ENCODE results near the gene SMURF2. TPM values are rescaled to one million over a fixed set of nuclear protein-coding genes. Genes with fewer than 3 reads are reported as not detected.

Gene SMURF2
- total RNA-seq (2014; rRNA removed; shearing (Covaris generic); ENCODE audit: low replicate concordance), result 154 and 184 TPM in 2 replicates

DNA sequence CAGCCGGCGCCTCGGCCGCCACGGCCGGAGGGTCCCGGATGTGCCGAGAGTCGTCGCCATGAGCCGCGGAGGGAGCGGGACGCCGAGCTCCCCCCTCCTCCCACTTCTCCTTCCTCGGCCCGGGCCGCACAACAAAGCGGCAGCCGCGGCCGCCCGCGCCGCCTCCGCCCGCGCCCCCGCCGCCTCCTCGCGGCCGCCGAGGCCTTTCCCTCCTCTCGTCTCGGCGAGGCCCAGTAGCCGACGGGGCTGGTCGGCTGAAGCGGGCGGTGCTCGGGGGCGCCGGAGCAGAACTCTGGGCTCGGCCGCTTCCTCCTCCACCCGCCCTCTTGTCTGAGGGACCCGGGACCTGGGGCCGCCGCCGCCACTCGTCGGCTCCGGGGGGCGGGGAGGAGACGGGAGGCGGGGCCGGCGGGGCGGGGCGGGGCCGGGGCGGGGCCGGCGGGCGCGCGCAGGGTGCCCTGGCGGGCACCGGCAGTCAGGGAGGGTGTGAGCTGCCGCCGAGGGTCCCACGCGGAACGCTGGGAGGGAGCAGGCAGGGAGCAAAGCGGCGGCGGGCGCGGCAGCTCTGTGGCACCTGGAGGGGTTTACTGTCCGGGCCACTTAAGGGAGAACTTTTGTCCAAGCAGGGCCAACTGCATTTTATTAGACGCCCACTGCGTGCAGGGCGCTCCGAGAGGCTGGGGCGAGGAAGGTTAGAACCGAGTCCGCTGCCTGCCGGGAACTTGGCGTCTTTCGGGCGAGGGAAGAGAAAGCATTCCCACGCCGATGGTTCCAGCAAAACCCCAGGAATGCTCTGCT lies at the start of gene SMURF2:
TSS of gene SMURF2 (minus strand) at position 332 of the 798 bp plus-strand sequence. CDS start 427 bp downstream, outside the sequence.
- DNase-seq, result peak; percentile 84
- no peaks in the 10 kb centered on the region for H3K9me3 ChIP-seq
- peak within 1 kb of the TSS; percentile 58 for H3K4me3 ChIP-seq
- peaks cover 26% of the 10 kb centered on the region for H3K36me3 ChIP-seq
- no peaks in the 10 kb centered on the region for H3K27me3 ChIP-seq

DNA sequence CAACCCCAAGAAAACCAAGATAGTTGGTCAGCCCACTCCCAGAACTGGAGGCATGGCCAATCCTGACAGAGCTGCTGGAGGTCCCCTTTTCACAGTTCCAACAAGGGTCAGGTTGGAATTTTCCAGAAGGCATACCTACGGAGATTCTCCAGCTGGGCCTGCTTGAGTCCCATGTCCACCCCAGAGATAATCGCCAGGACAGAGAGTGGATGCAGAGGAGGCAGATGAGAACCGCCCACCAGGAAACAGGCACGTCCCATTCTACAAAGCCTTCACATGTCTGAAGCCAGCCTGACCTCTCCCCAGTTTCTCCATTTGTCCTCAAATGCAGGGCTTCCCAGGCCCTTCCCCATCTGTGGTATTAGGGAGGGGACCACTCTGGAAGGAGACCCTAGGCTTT lies 47.4 kb upstream of the SMURF2 start:
- DNase-seq, result no peak
- Histone ChIP-seq H3K9me3 (no peaks in the 10 kb centered on the region), H3K27me3 (no peaks in the 10 kb centered on the region), H3K4me3 (no peak overlapping the region), H3K36me3 (no peaks in the 10 kb centered on the region)

DNA sequence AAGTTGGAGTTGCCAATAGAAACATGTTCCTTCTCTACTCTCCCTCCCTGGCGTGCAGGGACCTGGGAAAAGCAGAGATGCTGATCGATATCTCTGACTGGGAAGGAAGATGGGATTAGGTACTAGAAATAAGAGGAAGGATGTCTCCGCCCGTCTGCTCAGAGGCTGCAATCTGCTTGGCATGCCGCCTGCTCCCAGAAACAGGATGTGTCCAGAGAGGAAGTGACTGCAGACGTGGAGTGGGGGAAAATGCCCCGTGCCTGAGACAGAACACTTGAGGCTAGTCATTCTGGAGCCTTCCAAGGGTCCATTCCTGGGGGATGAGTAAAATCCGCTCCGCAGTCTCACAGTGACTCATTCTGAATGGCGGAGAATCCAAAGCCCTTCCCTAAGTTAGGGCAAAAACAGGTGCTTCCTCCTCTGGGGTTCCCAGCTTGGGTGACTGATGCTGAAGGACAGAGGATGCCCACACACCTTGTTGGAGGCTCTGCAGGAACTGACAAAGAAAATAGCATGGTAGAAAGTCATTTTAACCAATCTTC lies 45.0 kb upstream of the SMURF2 start:
- peak; percentile 100 for DNase-seq
- H3K36me3 ChIP-seq, result no peaks in the 10 kb centered on the region
- H3K27me3 ChIP-seq, result no peaks in the 10 kb centered on the region
- no peak overlapping the region for H3K4me3 ChIP-seq
- peaks cover 10% of the 10 kb centered on the region for H3K9me3 ChIP-seq

DNA sequence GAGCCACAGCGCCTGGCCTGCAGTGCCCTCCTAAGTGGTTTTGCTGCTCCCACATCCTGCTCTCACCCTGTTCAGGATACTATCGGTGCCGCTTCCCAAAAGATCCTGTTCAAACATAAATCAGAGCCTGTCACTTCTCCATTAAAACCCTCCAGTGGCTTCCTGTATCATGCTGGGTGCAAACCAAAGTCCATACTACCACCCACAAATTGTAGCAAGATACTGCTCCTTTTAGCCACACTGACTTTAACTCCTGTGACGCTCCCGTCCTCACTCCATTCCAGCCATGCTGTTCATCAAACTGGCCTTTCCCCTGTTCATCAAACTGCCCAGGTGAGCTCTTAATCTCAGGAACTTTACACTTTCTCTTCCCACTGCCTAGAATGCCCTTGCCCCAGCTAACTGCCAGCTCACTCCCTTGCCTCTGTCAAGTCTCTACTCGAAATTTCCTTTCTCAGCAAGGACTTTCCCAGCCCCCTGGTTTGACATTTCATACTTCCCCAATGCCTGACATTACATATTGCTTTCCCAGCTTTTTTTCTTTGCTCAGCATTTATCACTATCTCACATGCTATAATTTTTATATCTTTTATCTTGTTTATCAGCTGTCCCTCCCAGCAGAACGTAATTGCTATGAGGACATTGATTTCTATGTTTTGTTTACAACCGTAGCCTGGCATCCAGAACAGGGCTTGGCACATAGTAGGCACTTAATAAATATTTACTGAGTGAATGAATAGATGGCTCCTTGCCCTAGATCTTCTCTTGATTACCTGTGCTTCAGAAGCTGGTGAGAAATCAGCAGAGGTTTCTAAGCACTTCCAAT lies 44.3 kb upstream of the SMURF2 start:
- H3K36me3 ChIP-seq, result no peaks in the 10 kb centered on the region
- no peak overlapping the region for H3K4me3 ChIP-seq
- H3K9me3 ChIP-seq, result peaks cover 10% of the 10 kb centered on the region
- DNase-seq, result peak; percentile 33
- no peaks in the 10 kb centered on the region for H3K27me3 ChIP-seq

DNA sequence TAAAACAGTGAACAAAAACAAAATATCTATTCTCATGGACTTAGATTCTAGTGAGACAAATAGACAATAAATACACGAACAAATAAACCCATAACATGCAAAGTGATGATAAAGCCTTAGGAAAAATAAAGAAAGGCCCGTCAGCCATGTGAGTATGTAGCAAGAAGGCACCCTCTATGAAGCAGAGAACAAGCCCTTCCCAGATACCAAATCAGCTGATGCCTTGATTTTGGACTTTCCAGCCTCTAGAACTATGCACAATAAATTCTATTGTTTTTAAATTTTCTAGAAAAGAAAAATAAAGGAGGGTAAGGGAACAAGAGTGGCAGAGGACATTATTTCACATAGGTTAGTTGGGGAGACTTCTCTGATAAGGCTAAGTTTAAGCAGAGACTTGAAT lies 40.7 kb upstream of the SMURF2 start:
- no peaks in the 10 kb centered on the region for H3K36me3 ChIP-seq
- no peak for DNase-seq
- no peak overlapping the region for H3K4me3 ChIP-seq

DNA sequence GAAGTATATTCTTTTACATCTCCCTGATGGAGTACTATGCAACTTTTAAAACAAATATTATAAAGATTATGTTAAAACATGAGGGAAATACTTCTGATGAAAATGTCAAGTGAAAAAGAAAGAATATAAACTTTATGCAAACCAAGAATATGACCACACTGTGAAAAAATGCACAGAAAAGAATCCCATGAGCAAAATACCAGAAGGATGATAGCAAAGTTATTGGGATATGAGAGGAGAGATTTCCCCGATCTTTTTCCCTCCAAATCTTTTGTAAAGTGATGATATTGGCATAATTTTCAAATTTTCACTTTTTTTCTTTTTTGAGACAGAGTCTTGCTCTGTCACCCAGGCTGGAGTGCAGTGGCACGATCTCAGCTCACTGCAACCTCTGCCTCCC lies 36.6 kb upstream of the SMURF2 start:
- H3K36me3 ChIP-seq, result no peaks in the 10 kb centered on the region
- H3K9me3 ChIP-seq, result peaks cover 10% of the 10 kb centered on the region
- H3K4me3 ChIP-seq, result no peak overlapping the region
- no peak for DNase-seq
- no peaks in the 10 kb centered on the region for H3K27me3 ChIP-seq

More for the DNA sequence above, 40.7 kb upstream of the SMURF2 start:
- H3K27me3 ChIP-seq, result no peaks in the 10 kb centered on the region
- peaks cover 10% of the 10 kb centered on the region for H3K9me3 ChIP-seq

DNA sequence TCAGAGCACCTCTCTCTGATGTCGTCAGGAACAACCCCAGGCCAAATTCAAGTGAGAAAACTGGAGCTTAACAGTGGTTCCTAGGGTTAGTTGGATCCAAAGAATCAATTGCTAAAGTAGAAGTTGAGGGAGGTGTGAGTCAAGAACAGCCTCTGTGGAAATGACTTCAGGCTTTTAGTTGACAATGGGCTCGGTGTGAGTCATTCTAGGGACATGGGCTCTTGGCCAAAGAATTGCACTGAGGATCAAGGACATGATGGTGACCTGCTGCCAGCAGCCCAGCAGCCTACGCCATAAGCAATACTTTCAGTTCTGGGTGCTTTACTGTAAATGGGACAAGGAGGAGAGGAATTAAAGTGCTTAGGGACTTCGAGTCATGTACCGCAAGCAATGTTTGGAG lies 32.1 kb upstream of the SMURF2 start:
- no peaks in the 10 kb centered on the region for H3K27me3 ChIP-seq
- H3K36me3 ChIP-seq, result no peaks in the 10 kb centered on the region
- peak; percentile 68 for DNase-seq
- no peaks in the 10 kb centered on the region for H3K9me3 ChIP-seq
- no peak overlapping the region for H3K4me3 ChIP-seq

DNA sequence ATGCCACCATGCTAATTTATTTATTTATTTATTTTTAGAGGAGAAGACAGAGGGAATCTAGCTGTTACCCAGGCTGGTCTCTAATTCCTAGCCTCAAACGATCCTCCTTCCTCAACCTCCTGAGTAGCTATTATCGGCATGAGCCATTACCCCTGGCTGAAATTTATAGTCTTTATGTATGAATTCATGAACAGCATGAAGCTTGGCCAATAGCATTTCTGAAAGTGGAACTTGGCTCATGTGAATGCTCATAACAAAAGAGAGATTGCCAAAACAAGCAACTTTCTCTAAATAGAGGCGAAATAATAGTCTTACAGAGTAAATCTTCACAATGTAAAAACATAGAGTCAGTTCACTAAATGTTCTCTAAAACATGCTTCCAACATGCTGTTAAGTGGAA lies 30.1 kb upstream of the SMURF2 start:
- H3K4me3 ChIP-seq, result no peak overlapping the region
- H3K27me3 ChIP-seq, result no peaks in the 10 kb centered on the region
- no peaks in the 10 kb centered on the region for H3K36me3 ChIP-seq
- no peaks in the 10 kb centered on the region for H3K9me3 ChIP-seq
- no peak for DNase-seq

DNA sequence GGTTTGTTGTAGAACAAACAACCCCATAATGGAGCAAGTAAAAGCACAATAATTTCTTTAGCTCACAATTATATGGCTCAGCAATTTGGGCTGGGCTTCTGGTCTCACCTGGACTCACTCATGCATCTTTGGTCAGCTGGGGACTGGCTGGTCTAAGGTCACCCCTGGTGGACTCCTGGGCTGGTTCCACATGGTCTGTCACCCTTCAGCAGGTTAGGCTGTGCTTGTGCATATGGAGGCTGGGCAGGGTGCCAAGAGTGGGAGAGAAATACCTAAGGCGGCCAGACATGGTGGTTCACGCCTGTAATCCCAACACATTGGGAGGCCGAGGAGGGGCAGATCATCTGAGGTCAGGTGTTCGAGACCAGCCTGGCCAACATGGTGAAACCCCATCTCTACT lies 27.0 kb upstream of the SMURF2 start:
- no peaks in the 10 kb centered on the region for H3K36me3 ChIP-seq
- no peak overlapping the region for H3K4me3 ChIP-seq
- H3K27me3 ChIP-seq, result no peaks in the 10 kb centered on the region
- no peaks in the 10 kb centered on the region for H3K9me3 ChIP-seq
- no peak for DNase-seq

DNA sequence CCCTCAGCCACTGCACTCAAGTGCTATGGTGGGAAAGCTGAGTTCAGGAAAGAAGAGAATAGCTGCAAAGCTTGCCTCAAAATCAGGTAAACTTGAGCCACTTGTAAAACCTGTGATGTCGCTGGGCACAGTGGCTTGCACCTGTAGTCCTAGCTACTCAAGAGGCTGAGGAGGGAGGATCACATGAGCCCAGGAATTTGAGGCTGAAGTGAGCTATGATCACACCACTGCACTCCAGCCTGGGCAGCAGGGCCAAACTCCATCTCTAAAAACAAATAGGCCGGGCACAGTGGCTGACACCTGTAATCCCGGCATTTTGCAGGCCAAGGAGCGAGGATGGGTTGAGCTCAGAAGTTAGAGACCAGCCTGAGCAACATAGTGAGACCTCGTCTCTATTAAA lies 26.4 kb upstream of the SMURF2 start:
- H3K9me3 ChIP-seq, result no peaks in the 10 kb centered on the region
- DNase-seq, result no peak

DNA sequence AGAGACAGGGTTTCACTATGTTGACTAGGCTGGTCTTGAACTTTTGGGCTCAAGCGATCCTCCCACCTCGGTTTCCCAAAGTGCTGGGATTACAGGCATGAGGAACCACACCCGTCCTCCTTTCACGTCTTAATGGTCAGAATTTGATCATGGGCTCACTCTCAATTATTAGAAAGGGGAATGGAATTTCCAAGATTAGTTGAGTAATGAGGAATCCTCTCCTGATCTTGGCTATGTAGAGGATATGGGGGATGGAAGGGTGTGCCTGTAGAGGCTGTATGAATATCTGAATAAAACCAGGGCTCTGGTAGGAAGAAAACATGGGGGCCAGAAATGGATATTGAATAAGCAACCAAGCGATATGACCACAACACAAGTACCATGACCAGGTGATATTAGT lies 25.9 kb upstream of the SMURF2 start:
- Histone ChIP-seq H3K36me3 (no peaks in the 10 kb centered on the region), H3K4me3 (no peak overlapping the region), H3K9me3 (no peaks in the 10 kb centered on the region), H3K27me3 (no peaks in the 10 kb centered on the region)
- peak; percentile 72 for DNase-seq

More for the DNA sequence above, 26.4 kb upstream of the SMURF2 start:
- H3K4me3 ChIP-seq, result no peak overlapping the region
- no peaks in the 10 kb centered on the region for H3K27me3 ChIP-seq
- H3K36me3 ChIP-seq, result no peaks in the 10 kb centered on the region

DNA sequence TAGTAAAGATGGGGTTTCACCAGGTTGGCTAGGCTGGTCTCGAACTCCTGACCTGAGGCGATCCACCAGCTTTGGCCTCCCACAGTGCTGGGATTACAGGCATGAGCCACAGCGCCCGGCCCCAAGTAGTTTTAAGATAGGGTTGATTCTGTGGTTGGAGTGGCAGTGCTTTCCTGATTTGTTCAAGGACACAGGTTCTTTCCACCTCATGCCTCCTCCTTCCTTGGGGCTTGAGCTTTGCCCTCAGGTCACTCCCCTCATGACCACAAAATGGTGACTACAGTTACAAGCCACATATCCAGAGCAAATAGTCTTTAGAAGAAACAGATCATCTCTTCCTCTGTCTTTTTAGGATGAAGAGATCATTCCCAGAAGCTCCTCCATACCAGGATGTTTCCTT lies 25.3 kb upstream of the SMURF2 start:
- Histone ChIP-seq H3K27me3 (no peaks in the 10 kb centered on the region), H3K36me3 (no peaks in the 10 kb centered on the region), H3K4me3 (no peak overlapping the region), H3K9me3 (no peaks in the 10 kb centered on the region)
- no peak for DNase-seq

DNA sequence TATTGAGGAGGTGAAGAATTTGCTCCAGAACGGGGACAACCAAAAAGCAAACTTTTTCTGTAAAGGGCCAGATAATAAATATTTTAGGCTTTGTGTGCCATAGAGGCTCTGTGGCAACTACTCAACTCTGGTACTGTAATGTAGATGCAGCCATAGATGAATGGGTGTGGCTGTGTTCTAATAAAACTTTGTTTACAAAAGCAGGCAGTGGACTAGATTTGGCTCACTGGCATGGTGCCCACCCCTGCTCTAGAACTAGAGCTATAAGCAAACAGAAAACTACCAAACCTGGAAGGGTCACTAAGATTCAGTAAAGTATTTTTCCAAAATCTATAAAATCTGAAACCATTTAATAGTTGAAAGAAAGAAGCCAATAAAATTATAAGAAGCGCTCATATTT lies 24.6 kb upstream of the SMURF2 start:
- no peaks in the 10 kb centered on the region for H3K27me3 ChIP-seq
- no peak for DNase-seq
- no peak overlapping the region for H3K4me3 ChIP-seq
- no peaks in the 10 kb centered on the region for H3K9me3 ChIP-seq
- no peaks in the 10 kb centered on the region for H3K36me3 ChIP-seq

DNA sequence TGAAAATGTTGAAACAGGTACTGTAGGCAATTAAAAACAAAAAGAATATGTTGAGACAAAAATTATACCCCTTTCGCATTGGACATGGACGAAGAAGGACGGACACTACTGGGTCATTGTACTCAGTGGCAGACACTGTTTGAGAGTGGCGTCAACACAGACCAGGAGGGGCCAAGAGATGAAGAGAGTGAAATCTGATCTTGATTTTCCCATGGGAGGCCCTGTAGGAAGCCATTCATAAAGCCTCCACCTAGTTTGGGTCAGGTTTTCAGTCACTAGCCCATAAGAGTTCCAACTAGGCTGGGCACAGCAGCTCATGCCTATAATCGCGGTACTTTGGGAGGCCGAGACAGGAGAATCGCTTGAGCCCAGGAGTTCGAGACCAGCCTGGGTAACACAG lies 23.6 kb upstream of the SMURF2 start:
- H3K36me3 ChIP-seq, result no peaks in the 10 kb centered on the region
- no peaks in the 10 kb centered on the region for H3K27me3 ChIP-seq
- H3K9me3 ChIP-seq, result no peaks in the 10 kb centered on the region
- no peak overlapping the region for H3K4me3 ChIP-seq
- no peak for DNase-seq

DNA sequence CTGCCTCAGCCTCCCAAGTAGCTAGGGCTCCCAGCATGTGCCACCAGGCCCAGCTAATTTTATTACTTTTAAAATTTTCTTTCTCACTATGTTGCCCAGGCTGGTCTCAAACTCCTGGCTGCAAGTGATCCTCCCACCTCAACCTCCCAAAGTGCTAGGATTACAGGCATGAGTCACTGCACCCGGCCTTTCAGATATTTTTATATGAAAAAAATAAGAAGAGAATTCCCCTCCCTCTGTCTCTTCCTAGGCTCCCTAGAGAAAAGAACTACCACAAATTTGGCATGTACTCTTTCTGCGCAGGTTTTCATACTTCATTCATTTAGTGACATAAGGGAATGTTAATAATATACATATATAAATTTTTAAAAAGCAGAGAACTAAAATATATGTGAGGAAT lies 21.7 kb upstream of the SMURF2 start:
- Histone ChIP-seq H3K36me3 (no peaks in the 10 kb centered on the region), H3K4me3 (no peak overlapping the region), H3K9me3 (no peaks in the 10 kb centered on the region), H3K27me3 (no peaks in the 10 kb centered on the region)
- peak; percentile 76 for DNase-seq

DNA sequence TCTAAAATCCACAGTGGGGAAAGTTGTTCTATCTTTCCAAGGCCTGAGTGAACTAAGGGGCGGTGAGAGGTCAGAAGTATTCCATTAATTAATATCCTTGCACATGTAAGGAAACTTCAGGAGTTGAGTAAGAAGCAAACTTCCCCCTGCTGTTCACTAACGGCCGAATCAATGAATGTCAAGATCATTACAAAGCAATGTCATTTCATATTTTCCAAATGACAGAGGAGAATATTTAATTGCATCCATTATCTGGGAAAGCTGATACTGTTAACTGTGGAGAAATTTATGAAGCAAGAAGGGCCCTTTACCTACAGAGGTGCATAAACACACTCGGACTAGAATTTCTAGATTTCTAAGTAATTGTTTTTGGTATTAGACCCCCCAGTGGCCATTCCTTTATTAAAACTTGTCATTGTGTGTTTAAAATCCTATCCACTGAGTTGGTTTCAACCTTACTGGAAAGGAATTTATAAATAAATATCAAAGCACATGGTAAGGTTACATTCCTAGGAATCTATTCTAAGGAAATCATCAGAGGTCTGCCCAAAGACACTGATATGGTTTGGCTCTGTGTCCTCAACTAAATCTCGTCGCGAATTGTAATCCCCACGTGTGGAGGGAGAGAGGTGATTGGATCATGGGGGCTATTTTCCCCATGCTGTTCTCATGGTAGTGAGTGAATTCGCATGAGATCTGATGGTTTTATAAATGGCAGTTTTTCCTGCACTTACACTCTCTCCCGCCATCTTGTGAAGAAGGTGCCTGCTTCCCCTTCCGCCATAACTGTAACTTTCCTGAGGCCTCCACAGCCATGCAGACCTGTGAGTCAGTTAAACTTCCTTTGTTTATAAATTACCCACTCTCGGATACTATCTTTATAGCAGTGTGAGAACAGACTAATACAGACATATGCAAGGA lies 20.4 kb upstream of the SMURF2 start:
- H3K36me3 ChIP-seq, result no peaks in the 10 kb centered on the region
- DNase-seq, result peak; percentile 76
- no peaks in the 10 kb centered on the region for H3K9me3 ChIP-seq
- H3K27me3 ChIP-seq, result no peaks in the 10 kb centered on the region
- H3K4me3 ChIP-seq, result no peak overlapping the region

Measured in MG63 (cell line).